ENCODE measurements around the gene LRRN2. TPM values are rescaled to one million over a fixed set of nuclear protein-coding genes. Genes with fewer than 3 reads are reported as not detected.

Gene LRRN2
- total RNA-seq, 1 experiment from 2014 or later = 2.0 TPM

DNA sequence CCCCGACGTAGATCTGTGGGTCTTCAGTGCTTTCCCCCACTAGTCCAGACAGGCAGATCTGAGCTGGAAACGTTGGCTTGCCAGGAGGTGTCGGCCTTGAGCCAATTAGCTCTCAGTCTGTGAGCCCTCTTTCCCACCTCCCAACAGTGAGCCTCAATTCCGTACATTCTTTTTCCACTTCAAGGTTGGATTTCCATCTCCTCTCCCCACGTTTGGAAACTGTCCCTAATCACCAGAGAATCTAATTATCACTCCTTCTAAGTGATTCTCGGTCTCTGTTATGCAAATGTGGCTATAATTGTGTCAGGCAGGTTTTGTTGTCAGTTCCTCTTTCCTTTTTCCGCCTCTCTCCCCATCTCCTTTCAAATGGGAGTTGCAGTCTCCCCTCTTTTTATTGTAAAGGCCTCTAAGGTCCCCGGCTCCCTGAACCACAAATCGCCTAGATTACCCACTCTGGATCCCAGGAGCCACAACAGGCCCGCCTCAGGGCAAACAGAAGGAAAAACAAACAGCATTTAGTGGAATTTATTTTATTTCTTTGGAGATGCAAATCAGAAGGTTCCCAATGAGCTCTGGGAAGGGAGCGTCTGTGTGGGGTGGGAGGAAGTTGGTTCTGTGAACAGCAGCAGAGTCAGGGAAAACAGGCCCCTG is 29.4 kb upstream of the LRRN2 start:
- ATAC-seq (no peak), DNase-seq (ENCODE audit: low read depth, low spot score) (no peak)
- TF ChIP-seq POLR2AphosphoS5 (IDR thresholded peaks at IDR 0.05; ENCODE audit: low read depth, low read length) = no peak
- TF ChIP-seq, protein P1, sequence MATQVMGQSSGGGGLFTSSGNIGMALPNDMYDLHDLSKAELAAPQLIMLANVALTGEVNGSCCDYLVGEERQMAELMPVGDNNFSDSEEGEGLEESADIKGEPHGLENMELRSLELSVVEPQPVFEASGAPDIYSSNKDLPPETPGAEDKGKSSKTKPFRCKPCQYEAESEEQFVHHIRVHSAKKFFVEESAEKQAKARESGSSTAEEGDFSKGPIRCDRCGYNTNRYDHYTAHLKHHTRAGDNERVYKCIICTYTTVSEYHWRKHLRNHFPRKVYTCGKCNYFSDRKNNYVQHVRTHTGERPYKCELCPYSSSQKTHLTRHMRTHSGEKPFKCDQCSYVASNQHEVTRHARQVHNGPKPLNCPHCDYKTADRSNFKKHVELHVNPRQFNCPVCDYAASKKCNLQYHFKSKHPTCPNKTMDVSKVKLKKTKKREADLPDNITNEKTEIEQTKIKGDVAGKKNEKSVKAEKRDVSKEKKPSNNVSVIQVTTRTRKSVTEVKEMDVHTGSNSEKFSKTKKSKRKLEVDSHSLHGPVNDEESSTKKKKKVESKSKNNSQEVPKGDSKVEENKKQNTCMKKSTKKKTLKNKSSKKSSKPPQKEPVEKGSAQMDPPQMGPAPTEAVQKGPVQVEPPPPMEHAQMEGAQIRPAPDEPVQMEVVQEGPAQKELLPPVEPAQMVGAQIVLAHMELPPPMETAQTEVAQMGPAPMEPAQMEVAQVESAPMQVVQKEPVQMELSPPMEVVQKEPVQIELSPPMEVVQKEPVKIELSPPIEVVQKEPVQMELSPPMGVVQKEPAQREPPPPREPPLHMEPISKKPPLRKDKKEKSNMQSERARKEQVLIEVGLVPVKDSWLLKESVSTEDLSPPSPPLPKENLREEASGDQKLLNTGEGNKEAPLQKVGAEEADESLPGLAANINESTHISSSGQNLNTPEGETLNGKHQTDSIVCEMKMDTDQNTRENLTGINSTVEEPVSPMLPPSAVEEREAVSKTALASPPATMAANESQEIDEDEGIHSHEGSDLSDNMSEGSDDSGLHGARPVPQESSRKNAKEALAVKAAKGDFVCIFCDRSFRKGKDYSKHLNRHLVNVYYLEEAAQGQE (IDR thresholded peaks at IDR 0.05; ENCODE audit: insufficient read depth in 1 of 2, low read depth in 2 of 2, low read length in 1 of 2) = no peak
- TF ChIP-seq, protein P2, sequence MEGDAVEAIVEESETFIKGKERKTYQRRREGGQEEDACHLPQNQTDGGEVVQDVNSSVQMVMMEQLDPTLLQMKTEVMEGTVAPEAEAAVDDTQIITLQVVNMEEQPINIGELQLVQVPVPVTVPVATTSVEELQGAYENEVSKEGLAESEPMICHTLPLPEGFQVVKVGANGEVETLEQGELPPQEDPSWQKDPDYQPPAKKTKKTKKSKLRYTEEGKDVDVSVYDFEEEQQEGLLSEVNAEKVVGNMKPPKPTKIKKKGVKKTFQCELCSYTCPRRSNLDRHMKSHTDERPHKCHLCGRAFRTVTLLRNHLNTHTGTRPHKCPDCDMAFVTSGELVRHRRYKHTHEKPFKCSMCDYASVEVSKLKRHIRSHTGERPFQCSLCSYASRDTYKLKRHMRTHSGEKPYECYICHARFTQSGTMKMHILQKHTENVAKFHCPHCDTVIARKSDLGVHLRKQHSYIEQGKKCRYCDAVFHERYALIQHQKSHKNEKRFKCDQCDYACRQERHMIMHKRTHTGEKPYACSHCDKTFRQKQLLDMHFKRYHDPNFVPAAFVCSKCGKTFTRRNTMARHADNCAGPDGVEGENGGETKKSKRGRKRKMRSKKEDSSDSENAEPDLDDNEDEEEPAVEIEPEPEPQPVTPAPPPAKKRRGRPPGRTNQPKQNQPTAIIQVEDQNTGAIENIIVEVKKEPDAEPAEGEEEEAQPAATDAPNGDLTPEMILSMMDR (IDR thresholded peaks at IDR 0.05) = no peak
- TF ChIP-seq TCF7L2 (IDR thresholded peaks at IDR 0.05; ENCODE audit: low read depth, low read length) = no peak
- no peak for TF ChIP-seq SIN3A (IDR thresholded peaks at IDR 0.05; ENCODE audit: borderline replicate concordance, insufficient read depth, low read depth, low read length)
- POLR2A ChIA-PET = no interaction called here
- Histone ChIP-seq H3K27me3 (ENCODE audit: control insufficient read depth, insufficient read depth, low read length) (peaks cover 5% of the 10 kb centered on the region; the same call in 1 of the 2 replicates), H3K27ac (ENCODE audit: low read length) (no peak overlapping the region), H3K4me3 (ENCODE audit: low read depth in 2 of 2, low read length in 2 of 2) (no peak overlapping the region), H3K4me1 (ENCODE audit: control insufficient read depth, insufficient read depth, low read length) (no peaks in the 10 kb centered on the region), H3K9me3 (ENCODE audit: control insufficient read depth, insufficient read depth, low read depth, low read length) (no peaks in the 10 kb centered on the region), H3K36me3 (ENCODE audit: control insufficient read depth, insufficient read depth, low read length) (no peaks in the 10 kb centered on the region)
- in situ Hi-C loops (cut with HindIII; ENCODE audit: low pct_unique_long_range_greater_than_20kb, low sequenced_read_pairs) = no loop called here
- CTCF ChIA-PET = no interaction called here
- BruUV-seq (replicated peaks) = no TSS peak
- intact Hi-C loops (cut with micrococcal nuclease; ENCODE audit: unreplicated experiment) = no loop called here

DNA sequence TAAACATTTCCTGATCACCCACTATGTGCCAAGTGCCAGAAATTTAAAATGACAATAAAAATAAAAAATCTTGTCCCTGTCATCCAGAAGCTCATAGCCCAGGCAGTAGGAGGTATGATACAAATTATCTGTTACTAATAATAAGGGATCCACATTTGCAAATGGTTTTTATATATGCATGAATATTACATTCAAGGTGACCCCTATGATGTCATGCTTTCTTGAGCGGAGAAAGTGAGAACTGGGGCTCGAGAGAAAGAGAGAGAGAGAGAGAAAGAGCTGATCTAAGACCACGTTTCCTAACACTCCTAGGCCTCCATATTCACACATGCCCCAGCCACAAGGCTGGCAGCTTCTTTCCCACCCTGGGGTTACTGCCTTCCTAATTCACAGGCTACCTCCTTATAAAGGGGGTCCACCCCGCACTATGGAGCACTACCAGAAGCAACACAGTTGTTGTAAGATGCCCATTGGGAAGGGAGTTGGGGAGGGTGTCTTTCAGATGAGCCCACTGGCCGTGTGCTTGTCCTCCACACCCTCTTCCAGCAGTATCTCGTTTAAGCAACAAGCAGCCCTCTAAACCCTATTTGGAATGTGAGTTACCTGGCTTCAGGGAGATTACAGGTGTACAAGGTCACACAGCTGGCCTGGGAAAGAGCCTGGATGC is 28.8 kb upstream of the LRRN2 start:
- Histone ChIP-seq H3K9me3 (ENCODE audit: control insufficient read depth, insufficient read depth, low read depth, low read length) (no peaks in the 10 kb centered on the region), H3K27me3 (ENCODE audit: control insufficient read depth, insufficient read depth, low read length) (peaks cover 5% of the 10 kb centered on the region; the same call in 1 of the 2 replicates), H3K4me3 (ENCODE audit: low read depth in 2 of 2, low read length in 2 of 2) (no peak overlapping the region), H3K36me3 (ENCODE audit: control insufficient read depth, insufficient read depth, low read length) (no peaks in the 10 kb centered on the region), H3K27ac (ENCODE audit: low read length) (no peak overlapping the region), H3K4me1 (ENCODE audit: control insufficient read depth, insufficient read depth, low read length) (no peaks in the 10 kb centered on the region)
- intact Hi-C loops (cut with micrococcal nuclease; ENCODE audit: unreplicated experiment) = no loop called here
- CTCF ChIA-PET = no interaction called here
- POLR2A ChIA-PET = no interaction called here
- no TSS peak for BruUV-seq (replicated peaks)
- in situ Hi-C loops (cut with HindIII; ENCODE audit: low pct_unique_long_range_greater_than_20kb, low sequenced_read_pairs) = no loop called here
- DNase-seq (ENCODE audit: low read depth, low spot score) (no peak), ATAC-seq (no peak)
- TF ChIP-seq, protein P2 (IDR thresholded peaks at IDR 0.05) = no peak
- TF ChIP-seq POLR2AphosphoS5 (IDR thresholded peaks at IDR 0.05; ENCODE audit: low read depth, low read length) = no peak
- no peak for TF ChIP-seq SIN3A (IDR thresholded peaks at IDR 0.05; ENCODE audit: borderline replicate concordance, insufficient read depth, low read depth, low read length)
- TF ChIP-seq TCF7L2 (IDR thresholded peaks at IDR 0.05; ENCODE audit: low read depth, low read length) = no peak
- TF ChIP-seq, protein P1 (IDR thresholded peaks at IDR 0.05; ENCODE audit: insufficient read depth in 1 of 2, low read depth in 2 of 2, low read length in 1 of 2) = no peak
